CMK (cell line): Measurements from ENCODE around the gene RPS21.

ENCODE experiments used
- DNase-seq: peaks from one replicate; pipeline ENCODE4 v3.0.0-alpha.2; 2010; ENCODE audit warnings: low read depth

RPS21 gene

GRCh38 chr20:62410746-62411478 lies 24.0 kb downstream of the RPS21 start:
- DNase-seq = no peak

- no peak for DNase-seq
Measured at GRCh38 chr20:62411479-62412193, 24.7 kb downstream of the RPS21 start.

- no peak for DNase-seq
Measured at GRCh38 chr20:62412194-62413024, 25.5 kb downstream of the RPS21 start.

- DNase-seq = no peak
Measured at GRCh38 chr20:62413025-62413570, 26.2 kb downstream of the RPS21 start.

- DNase-seq = no peak
Measured at GRCh38 chr20:62413896-62414481, 27.1 kb downstream of the RPS21 start.

GRCh38 chr20:62415354-62416111 lies 28.6 kb downstream of the RPS21 start:
- no peak for DNase-seq

- no peak for DNase-seq
Measured at GRCh38 chr20:62416651-62417637, 30.0 kb downstream of the RPS21 start.

GRCh38 chr20:62417981-62418708 lies 31.2 kb downstream of the RPS21 start:
- no peak for DNase-seq

- no peak for DNase-seq
Measured at GRCh38 chr20:62418709-62419487, 32.0 kb downstream of the RPS21 start.

- no peak for DNase-seq
Measured at GRCh38 chr20:62419759-62420158, 32.9 kb downstream of the RPS21 start.

- no peak for DNase-seq
Measured at GRCh38 chr20:62420846-62421715, 34.2 kb downstream of the RPS21 start.

- DNase-seq = no peak
Measured at GRCh38 chr20:62421716-62421990, 34.8 kb downstream of the RPS21 start.

- no peak for DNase-seq
Measured at GRCh38 chr20:62422636-62423325, 35.9 kb downstream of the RPS21 start.

GRCh38 chr20:62423326-62423706 lies 36.4 kb downstream of the RPS21 start:
- DNase-seq = no peak

GRCh38 chr20:62424249-62425107 lies 37.6 kb downstream of the RPS21 start:
- no peak for DNase-seq
